ENCODE measurements around the gene GHR.

The GHR gene

DNA sequence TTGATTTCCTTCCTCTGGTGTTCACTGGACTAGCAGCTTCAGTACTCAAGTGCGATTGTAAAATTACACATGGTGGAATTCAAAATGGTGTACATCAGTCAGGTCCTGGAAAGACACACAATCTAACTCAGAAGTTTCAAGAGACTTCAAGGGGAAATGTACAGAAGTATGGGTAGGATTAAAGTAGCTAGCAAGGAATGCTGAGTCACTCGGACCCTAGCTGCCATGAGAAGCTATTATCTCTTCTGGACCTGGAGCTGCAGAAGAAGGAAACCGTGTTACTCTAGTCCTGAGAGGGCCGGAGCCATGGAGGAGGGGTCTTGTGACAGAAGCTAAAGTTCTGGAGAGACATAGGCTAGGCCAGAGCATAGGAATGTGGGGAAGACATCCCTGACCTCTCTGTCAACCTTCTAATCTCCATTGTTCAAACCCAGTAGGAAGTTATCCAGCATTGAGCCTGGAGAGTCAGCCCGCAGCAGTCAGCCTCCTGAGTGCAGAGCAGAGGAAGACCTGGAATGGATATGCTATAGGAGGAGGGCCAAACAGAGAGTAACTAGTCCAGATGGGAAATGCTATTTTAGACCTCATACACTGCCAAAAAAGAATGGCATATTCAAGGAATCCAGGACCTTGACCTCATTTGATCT, 84.3 kb downstream of the GHR start:
- Histone ChIP-seq H3K27me3 (ENCODE audit: insufficient read depth, poor library complexity, severe bottlenecking) (no peaks in the 10 kb centered on the region), H3K4me3 (replicated peaks; ENCODE audit: insufficient read depth, low read length) (no peak overlapping the region), H3K27ac (replicated peaks) (no peak overlapping the region)
- no peak for DNase-seq (ENCODE audit: low read depth in 1 of 2, low spot score in 1 of 2)
- TF ChIP-seq, protein P1, sequence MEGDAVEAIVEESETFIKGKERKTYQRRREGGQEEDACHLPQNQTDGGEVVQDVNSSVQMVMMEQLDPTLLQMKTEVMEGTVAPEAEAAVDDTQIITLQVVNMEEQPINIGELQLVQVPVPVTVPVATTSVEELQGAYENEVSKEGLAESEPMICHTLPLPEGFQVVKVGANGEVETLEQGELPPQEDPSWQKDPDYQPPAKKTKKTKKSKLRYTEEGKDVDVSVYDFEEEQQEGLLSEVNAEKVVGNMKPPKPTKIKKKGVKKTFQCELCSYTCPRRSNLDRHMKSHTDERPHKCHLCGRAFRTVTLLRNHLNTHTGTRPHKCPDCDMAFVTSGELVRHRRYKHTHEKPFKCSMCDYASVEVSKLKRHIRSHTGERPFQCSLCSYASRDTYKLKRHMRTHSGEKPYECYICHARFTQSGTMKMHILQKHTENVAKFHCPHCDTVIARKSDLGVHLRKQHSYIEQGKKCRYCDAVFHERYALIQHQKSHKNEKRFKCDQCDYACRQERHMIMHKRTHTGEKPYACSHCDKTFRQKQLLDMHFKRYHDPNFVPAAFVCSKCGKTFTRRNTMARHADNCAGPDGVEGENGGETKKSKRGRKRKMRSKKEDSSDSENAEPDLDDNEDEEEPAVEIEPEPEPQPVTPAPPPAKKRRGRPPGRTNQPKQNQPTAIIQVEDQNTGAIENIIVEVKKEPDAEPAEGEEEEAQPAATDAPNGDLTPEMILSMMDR (IDR thresholded peaks at IDR 0.05; ENCODE audit: insufficient read depth, low read length): no peak

DNA sequence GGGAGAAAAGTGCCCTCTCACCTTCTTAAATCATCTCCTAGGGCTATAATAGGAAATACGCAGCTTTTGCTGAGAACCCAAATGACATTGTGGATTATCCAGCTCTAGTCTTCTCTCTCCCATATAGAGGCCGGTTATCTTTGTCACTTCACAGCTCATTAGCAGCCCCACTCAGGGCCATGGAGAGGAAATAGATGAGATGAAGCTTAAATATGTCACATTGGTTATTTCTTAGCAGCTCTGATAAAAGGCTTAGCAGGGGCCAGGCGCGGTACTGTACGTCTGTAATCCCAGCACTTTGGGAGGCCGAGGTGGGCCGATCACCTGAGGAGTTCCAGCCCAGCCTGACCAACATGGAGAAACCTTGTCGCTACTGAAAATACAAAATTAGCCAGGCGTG, 90.0 kb downstream of the GHR start:
- H3K27ac ChIP-seq (replicated peaks): no peak overlapping the region
- H3K27me3 ChIP-seq (ENCODE audit: insufficient read depth, poor library complexity, severe bottlenecking): no peaks in the 10 kb centered on the region
- no peak for DNase-seq (ENCODE audit: low read depth in 1 of 2, low spot score in 1 of 2)
- H3K4me3 ChIP-seq (replicated peaks; ENCODE audit: insufficient read depth, low read length): no peak overlapping the region
- TF ChIP-seq, protein P1 (IDR thresholded peaks at IDR 0.05; ENCODE audit: insufficient read depth, low read length): no peak
- TF ChIP-seq SPI1 (IDR thresholded peaks at IDR 0.05; ENCODE audit: borderline replicate concordance, low read depth) (no peak), GABPA (IDR thresholded peaks at IDR 0.05; ENCODE audit: low read depth) (no peak)

DNA sequence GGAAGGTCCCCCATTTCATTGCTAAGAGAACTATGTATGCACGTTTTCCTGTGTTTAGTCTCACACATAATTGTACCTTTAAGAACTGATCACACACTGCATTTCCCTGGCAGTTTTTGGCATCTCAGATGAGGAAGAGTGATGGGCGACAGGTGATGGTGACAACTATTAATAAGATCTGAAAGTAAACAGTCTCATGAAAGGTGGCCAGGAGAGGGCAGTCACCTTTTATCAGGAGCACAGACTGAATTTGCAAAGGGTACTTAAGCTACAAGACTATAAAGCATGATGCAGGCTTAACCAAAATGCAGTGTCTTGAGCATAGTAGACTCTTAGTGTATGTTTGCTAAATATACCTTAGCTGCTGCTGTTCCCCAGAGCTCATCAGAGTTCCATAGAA, 91.5 kb downstream of the GHR start:
- no peak overlapping the region for H3K4me3 ChIP-seq (replicated peaks; ENCODE audit: insufficient read depth, low read length)
- TF ChIP-seq POLR2AphosphoS5 (IDR thresholded peaks at IDR 0.05; ENCODE audit: low read depth) (no peak), SPI1 (IDR thresholded peaks at IDR 0.05; ENCODE audit: borderline replicate concordance, low read depth) (no peak), GABPA (IDR thresholded peaks at IDR 0.05; ENCODE audit: low read depth) (no peak)
- TF ChIP-seq, protein P1 (IDR thresholded peaks at IDR 0.05; ENCODE audit: insufficient read depth, low read length): no peak
- TF ChIP-seq, protein P2, sequence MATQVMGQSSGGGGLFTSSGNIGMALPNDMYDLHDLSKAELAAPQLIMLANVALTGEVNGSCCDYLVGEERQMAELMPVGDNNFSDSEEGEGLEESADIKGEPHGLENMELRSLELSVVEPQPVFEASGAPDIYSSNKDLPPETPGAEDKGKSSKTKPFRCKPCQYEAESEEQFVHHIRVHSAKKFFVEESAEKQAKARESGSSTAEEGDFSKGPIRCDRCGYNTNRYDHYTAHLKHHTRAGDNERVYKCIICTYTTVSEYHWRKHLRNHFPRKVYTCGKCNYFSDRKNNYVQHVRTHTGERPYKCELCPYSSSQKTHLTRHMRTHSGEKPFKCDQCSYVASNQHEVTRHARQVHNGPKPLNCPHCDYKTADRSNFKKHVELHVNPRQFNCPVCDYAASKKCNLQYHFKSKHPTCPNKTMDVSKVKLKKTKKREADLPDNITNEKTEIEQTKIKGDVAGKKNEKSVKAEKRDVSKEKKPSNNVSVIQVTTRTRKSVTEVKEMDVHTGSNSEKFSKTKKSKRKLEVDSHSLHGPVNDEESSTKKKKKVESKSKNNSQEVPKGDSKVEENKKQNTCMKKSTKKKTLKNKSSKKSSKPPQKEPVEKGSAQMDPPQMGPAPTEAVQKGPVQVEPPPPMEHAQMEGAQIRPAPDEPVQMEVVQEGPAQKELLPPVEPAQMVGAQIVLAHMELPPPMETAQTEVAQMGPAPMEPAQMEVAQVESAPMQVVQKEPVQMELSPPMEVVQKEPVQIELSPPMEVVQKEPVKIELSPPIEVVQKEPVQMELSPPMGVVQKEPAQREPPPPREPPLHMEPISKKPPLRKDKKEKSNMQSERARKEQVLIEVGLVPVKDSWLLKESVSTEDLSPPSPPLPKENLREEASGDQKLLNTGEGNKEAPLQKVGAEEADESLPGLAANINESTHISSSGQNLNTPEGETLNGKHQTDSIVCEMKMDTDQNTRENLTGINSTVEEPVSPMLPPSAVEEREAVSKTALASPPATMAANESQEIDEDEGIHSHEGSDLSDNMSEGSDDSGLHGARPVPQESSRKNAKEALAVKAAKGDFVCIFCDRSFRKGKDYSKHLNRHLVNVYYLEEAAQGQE (IDR thresholded peaks at IDR 0.05; ENCODE audit: insufficient replicate concordance, low read depth): no peak
- no peaks in the 10 kb centered on the region for H3K27me3 ChIP-seq (ENCODE audit: insufficient read depth, poor library complexity, severe bottlenecking)
- no peak overlapping the region for H3K27ac ChIP-seq (replicated peaks)
- no peak for DNase-seq (ENCODE audit: low read depth in 1 of 2, low spot score in 1 of 2)

DNA sequence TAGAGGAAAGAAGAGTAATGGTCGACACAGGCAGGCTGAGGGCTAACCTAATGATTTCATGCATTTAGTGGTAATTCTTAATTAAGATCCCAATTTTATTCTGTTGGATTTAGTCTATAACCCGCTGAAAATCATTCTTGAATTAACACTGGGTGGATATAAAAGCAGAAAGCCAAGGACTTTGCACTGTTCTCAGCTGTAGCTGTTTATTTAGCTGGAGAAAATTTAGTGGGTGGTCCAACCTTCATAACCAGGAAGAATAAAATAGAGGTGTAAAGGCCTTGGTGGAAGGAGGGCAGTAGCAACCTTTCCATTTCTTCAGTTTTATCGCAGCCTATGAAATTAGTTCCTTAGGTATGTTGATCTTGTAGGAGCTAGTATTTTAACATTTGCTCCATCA, 92.3 kb downstream of the GHR start:
- Histone ChIP-seq H3K4me3 (replicated peaks; ENCODE audit: insufficient read depth, low read length) (no peak overlapping the region), H3K27me3 (ENCODE audit: insufficient read depth, poor library complexity, severe bottlenecking) (no peaks in the 10 kb centered on the region), H3K27ac (replicated peaks) (no peak overlapping the region)
- TF ChIP-seq POLR2AphosphoS5 (IDR thresholded peaks at IDR 0.05; ENCODE audit: low read depth) (no peak), SPI1 (IDR thresholded peaks at IDR 0.05; ENCODE audit: borderline replicate concordance, low read depth) (no peak), GABPA (IDR thresholded peaks at IDR 0.05; ENCODE audit: low read depth) (no peak)
- TF ChIP-seq, protein P1 (IDR thresholded peaks at IDR 0.05; ENCODE audit: insufficient read depth, low read length): no peak
- TF ChIP-seq, protein P2 (IDR thresholded peaks at IDR 0.05; ENCODE audit: insufficient replicate concordance, low read depth): no peak
- no peak for DNase-seq (ENCODE audit: low read depth in 1 of 2, low spot score in 1 of 2)

Data from HL-60 (cell line).